Stimulated activated CD4-positive, alpha-beta T cell treated with anti-CD3 and anti-CD28 coated beads, Interleukin-4, amount 100 ng/mL, for 1 hour (primary cell): ENCODE results near the gene CCDC110.
A peak's percentile ranks its signal among the peaks of the same experiment; 100 is the strongest.

ENCODE experiments used
- DNase-seq: peaks from one replicate; pipeline ENCODE4 v3.0.0-alpha.2; 2020

The CCDC110 gene

GRCh38 chr4:185412412-185412811, 59.1 kb downstream of the CCDC110 start:
- DNase-seq, result no peak

- DNase-seq, result no peak
Measured at GRCh38 chr4:185411849-185412248, 59.7 kb downstream of the CCDC110 start.

GRCh38 chr4:185408432-185408831, 63.1 kb downstream of the CCDC110 start:
- no peak for DNase-seq

GRCh38 chr4:185405296-185405999, 66.1 kb downstream of the CCDC110 start:
- no peak for DNase-seq

- no peak for DNase-seq
Measured at GRCh38 chr4:185404031-185404430, 67.5 kb downstream of the CCDC110 start.

GRCh38 chr4:185399466-185399865, 72.1 kb downstream of the CCDC110 start:
- no peak for DNase-seq

- DNase-seq, result no peak
Measured at GRCh38 chr4:185398618-185399017, 72.9 kb downstream of the CCDC110 start.

GRCh38 chr4:185396724-185397385, 74.7 kb downstream of the CCDC110 start, which contains the start of gene ANKRD37:
Gene ANKRD37, plus strand, starts transcription at chr4:185396841. Its CDS starts 83 bp downstream, at chr4:185396924.
- no peak for DNase-seq

GRCh38 chr4:185395956-185396723, 75.4 kb downstream of the CCDC110 start:
- DNase-seq, result peak; percentile 97

GRCh38 chr4:185395238-185395955, 76.1 kb downstream of the CCDC110 start, which contains the start of gene LRP2BP:
Gene LRP2BP, minus strand, starts transcription at chr4:185395924. Its CDS starts 17,738 bp downstream, at chr4:185378186.
- DNase-seq, result no peak
